Activated CD8-positive, alpha-beta memory T cell treated with anti-CD3 and anti-CD28 coated beads, Interleukin-2, amount 50 U/mL, for 24 hours (primary cell): ENCODE data around the gene HES2.
"Not testable (repeated sequence)": the region's sequence is repeated elsewhere in the genome, so short reads cannot be mapped to it uniquely, and the experiment has no call there.

ENCODE experiments used
- DNase-seq: peaks from one replicate; pipeline ENCODE4 v3.0.0-alpha.2; 2020; ENCODE audit errors: extremely low read depth

Gene HES2

DNA sequence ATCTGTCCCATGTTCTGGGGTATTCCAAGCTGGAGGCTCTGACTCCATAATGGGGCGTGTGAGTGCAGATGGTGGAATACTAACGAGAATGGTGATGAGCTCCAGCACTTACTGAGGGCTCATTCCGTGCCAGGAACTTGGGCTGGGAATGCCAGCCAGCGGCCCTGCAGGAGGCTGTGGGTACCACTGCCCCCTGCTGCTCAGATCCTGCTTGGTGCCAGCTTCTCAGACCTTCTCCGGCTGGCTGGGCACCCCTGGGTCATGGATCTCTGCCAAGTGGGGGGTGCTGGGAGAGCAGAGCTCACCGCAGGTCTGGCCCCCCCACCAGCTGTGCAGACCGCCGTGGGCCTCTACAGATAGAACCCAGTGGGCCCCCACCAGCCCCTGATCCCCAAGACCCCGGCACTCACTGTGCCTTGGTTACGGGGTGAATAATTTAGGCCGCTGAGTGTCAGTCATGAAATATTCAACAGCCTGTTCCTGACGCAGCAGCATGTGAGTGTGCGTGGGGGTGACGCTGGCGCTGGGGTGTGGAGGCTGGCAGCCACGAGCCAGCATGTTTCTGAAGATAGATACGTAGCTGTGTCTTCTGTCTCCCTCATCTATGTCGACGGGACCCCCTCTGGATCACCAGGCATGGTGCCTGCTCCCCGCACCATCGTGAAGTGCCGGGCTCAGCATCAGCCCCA is 17.4 kb upstream of the HES2 start:
- DNase-seq, result not testable (repeated sequence)

DNA sequence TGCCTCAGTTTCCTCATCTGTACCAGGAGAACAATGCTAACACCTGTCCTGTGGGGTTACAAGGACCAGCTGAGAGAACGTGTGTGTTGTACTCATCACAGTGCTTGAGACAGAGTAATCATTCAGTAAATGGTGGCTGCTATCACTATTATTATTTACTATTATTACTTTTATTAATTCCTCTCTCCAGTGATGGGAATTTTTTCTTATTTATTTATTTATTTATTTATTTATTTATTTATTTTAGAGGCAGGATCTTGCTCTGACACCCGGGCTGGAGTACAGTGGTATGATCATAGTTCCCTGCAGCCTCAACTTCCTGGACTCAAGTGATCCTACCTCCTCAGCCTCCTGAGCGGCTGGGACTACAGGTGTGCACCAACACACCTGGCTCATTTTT is 16.6 kb upstream of the HES2 start:
- not testable (repeated sequence) for DNase-seq

DNA sequence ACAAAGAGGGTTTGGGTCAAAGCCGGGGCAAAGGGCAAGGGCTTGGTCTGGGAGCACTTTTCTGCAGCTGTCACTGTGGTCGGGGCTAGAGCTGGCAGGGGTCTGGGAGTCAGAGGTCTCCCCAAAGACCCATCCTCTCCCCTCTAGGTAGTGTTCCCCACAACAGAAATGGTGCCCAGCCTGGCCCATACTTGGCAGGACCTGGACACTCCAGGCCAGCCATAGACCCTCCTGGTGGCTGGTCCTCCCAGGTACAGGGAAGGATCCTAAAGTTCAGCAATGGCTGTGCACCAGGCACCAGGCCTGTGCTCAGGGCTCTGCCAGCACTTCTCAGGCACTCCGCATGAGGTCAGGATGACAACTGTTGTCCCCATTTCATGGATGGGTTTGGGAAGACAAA is 15.8 kb upstream of the HES2 start:
- no peak for DNase-seq

DNA sequence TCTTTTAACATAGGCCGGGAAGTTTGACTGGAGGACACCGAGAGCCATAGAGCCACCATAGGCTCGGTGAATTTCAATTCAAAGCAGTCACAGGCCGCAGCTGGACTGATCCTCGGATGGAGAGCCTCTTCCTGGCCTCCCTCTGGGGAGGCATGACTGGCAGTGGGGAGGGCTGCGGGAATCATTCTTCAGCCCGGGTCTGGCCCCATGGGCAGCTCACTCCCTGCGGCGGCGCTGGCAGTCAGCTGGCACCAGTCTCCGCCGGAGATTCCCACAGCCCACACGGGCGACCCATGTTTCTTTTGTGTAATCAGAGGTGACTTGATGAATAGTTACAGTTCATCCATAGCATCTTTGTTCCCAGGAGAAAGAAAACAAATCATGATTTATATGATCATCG is 15.4 kb upstream of the HES2 start:
- DNase-seq, result no peak

DNA sequence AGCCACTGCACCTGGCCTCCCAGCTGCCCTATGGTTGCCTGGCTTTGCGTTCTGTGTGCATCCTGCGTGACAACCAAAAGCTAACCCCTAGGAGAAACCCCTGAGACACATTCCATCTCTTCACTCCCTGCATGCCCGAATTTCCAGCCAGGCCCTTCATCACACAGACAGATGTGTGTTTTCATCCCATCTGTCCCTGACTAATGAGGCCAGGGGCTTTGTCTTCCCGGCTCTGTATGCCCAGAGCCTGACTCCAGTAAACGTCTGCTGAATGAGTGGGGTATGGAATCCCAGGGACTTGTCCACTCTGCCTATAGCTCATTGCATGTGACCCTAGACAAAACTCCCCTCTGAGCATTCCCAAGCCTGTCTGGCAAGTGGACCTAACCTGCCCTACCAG is 14.5 kb upstream of the HES2 start:
- DNase-seq, result no peak

DNA sequence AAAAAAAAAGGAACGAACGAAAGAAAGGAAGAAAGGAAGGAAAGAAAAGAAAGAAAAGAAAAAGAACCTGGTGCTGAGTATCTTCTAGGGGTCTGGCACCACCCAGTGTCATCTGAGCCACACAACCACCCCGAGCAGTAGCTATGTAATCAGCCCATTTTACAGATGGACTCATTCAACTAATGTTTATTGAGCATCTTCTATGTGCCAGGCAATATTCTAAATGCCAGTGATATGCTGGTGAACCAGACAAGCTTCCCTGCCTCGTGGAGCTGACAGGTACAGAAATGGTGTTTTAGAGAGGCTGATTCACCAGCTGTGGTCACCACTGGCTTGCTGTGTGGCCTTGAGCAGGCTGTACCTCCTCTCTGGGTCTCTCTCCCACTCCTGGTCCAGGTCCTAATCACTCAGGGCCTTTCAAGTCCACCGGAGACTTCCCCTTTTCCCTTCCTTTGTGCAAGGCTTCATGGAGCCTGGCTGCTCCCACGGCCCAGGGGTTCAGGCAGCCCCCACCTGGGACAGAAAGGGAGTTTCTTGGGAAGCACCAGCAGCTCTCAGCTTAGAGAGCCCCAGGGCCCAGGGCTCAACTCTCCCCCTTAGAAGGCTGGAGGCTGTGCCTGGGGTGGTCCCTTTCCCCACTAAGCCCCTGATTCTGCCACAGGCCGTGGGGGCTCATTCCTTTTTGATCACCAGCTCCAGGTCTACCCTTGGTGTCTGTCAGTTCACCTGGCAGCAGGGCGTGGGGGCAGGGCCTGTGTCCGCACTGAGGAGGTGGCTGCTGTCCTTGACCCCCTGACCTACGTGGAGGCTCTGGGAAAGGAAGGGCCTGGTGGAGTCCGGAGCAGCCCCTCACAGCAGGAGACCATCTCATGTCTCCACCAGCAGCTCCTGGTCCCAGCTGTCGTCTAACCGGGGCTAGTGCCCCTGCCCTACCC is 12.2 kb upstream of the HES2 start:
- DNase-seq, result not testable (repeated sequence)

DNA sequence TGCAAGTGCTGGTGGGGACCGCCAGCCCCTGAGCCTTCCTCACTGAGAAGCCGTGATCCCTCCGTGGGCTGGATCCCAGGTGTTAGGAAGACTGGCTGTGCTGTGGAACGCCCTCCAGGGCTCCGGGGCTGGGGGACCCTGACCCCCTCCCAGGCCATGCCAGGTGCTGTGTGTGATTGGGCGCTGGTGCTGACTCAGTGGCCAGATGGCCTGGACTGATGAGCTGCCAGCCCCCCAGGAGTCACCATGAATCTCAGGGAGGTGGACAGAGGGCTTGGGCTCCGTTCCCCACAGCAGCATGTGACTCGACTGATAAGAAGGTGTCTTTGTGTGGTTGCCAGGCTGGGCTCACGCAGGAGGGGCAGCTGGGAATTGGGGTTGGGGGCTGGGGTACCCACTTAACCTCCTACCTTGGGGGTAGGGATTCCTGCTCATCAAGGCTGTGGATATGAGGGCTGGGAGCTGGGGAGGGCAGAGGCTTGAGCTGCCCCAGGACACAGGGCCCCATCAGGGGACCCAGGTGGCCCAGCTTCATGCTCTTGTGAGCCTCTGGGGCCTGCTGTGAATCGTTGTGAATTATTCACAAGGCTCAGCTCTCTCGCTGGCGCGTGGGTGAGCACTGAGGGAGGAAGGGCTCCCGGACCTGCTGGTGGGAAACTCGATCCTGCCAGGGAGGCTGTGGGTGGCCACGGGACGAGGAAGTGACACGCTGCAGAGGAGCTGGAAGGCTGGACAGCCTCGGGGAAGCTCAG is 10.1 kb upstream of the HES2 start:
- DNase-seq, result not testable (repeated sequence)

DNA sequence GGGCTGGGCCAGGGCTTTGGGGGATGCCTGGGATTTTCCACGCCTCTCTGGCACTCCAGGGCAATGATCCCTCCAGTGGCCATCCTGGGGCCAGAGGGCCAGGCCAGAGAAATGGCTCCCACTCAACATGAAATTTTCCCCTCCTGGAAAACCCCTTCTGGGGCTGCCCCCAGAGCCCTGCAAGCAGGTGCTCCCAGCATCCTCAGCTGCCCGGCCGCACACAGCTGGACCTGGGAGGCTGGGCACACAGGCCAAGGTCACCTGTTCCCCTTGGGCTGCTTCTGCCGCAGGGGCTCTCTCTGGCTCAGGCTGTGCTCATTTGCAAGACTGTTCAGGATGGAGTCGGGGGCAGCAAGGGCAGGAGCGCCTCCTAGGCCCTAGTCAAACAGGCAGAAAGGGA is 8.7 kb upstream of the HES2 start:
- DNase-seq, result not testable (repeated sequence)

DNA sequence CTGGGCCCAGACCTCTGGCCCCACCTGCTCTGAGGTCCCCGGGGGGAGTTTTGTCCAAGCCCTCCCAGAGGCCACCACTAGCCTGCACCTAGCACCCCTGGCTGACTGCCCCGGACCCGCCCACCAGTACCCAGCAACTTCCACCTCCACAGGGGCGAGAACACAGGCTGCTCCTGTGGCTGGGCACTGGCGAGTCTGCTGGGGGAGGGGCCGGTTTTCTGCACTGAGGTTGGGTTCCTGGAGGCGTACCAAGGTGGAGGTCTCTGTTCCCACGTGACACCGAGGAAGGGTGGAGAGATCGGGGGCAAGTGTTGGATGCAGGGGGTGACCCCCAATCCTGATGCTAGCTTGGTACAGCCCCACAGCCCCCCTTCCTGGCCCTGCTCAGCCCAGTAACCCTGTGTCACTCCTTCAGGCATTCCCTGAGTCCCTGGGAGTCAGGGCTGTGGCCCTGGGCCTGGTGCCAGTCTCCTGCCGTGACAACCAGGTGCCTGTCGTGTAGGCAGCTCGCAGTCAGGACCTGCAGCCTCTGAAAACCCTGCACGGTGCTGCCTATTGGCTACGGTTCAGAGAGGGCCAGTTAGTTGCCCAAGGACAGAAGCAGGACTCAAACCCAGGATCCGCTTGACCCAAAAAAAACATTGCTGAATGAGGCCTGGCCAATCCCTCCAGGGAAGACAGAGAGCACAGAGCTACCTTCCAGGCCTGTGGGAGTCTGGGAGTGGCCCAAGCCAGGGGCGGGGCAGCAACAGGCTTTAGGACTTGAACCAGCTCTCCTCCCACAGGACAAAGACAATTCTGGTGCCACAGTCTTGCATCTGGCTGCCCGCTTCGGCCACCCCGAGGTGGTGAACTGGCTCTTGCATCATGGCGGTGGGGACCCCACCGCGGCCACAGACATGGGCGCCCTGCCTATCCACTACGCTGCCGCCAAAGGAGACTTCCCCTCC is 8.0 kb upstream of the HES2 start:
- no peak for DNase-seq

DNA sequence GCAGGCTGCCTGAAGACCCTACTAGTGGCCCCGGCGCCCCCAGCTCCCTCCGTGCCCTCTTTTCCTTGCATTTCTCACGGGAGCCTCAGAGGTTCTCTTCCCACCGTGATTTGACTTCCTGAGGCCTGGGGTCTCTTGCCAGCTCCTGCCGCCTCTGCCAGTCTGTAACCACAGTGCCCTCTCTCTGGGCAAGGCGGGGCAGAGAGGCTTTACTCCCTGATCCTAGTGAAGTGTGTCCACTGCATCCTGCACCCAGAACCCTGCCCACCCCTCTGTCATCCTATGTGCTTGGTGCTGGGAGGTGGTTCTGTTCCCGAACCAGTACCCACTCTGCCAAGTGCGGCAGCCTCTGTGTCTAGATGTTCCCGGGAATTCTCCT is 7.2 kb upstream of the HES2 start:
- DNase-seq, result no peak

DNA sequence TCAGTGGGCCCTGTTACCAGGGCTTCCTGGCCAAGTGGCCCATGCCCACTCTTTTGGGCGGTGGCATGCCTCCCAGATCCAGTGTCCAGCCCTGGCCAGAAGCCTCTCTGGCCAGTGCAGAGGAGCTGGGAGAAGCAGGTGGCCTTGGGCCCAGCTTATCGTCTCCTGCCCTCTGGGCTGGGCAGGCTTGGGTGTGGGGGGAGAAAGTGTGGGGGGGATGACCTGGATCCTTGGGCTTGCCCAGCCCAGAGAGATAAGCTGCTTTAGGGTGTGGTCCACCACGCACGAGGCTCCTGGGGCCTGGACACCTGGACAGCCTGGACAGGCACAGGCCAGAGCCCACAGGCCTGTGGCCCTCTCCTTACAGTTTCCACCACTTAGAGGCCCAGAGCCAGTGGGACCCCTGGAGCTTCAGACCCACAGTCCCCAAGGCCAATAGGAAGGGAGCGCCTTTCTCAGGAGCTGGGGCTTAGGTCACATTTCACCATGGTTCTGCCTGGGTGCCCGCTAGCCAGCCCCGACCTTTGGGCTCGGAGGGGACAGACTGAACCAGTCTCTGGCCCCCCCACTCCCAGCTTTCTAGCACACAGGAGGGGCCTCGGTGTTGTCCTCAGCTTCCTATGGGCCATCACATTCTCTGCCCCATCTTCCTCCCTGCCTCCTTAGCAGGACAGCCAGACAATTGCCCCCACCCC is 6.7 kb upstream of the HES2 start:
- DNase-seq, result no peak

DNA sequence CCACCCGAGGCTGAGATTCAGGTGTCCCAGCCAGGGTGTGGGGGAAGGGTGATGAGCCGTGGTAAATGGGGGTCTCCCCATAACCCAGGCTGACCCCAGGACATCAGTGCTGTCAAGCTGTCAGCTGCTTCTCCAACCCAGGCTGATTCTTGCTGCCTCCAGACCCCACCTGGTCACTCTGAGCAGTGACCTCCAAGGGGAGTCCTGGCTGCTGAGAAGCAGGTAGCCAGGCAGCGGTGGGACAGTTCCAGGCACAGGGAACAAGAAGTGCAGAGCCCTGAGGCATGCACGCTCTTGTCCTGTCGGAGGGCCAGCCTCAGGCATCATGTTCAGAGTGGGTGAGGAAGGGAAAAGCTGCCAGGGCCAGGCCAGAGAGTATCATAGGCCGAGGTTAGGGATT is 5.9 kb upstream of the HES2 start:
- DNase-seq, result no peak

DNA sequence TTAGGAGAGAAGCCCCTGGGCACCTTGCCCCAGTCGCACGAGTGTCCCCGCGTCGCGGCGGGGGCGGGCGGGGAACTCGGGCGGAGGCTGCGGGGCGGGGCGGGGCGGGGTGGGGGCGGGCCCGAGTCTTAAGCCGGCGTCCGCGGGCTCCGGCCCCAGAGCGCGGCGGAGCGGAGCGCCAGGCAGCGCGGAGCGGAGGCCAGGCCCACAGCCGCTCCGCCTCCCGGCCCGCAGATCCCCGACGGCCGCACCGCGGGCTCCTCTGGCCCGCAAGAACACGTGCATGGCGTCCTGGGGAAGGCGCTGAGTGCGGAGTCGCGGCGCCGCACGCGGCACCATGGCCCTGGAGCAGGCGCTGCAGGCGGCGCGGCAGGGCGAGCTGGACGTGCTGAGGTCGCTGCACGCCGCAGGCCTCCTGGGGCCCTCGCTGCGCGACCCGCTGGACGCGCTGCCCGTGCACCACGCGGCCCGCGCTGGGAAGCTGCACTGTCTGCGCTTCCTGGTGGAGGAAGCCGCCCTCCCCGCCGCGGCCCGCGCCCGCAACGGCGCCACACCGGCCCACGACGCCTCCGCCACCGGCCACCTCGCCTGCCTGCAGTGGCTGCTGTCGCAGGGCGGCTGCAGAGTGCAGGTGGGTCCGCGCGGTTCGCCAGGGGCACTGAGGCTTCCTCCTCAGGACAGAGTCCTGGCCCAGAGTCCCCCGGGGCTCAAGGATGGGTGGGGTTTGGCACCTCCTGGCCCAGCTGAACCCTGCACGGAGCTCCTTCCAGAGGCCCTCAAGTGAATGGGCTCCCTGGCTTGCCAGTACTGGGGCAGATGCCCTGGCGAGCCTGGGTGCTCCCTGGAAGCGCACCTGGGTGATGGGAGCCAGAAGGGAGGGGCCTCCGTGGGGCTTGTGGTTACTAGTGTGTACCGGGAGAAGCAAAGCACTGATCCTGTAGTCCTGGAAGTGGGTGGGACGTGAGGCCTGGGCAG is 5.2 kb upstream of the HES2 start, which contains the start of gene ESPN:
ESPN (plus strand) TSS at position 158 of the 975 bp plus-strand sequence; CDS start at position 338, 180 bp downstream.
- no peak for DNase-seq

DNA sequence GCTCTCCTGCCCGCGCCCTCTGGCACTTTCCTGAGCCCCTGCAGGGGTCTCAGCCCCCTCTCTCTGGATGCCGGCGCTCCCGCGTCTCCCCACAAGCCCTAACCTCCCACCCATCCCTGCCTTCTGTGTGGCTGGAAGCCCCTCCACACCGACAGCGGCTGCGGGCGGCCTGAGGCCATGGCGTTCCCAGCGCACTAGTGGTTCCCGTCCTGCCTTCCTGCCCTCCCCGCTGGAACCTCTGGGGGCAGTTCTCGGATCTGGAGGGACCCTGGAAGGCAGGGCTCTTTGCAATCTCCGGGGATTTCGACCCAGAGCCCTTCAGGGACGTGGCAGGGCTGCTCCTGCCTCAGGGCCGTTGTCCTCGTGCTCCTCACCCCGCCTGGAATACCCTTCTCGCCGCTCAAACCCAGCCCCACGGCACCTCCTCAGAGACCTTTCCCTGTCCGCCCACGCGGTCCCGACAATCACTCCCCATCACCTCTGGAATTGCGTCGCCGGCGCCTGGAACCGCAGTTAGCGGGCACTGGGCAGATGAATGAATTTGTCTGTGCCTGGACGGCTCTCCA is 4.4 kb upstream of the HES2 start:
- no peak for DNase-seq

DNA sequence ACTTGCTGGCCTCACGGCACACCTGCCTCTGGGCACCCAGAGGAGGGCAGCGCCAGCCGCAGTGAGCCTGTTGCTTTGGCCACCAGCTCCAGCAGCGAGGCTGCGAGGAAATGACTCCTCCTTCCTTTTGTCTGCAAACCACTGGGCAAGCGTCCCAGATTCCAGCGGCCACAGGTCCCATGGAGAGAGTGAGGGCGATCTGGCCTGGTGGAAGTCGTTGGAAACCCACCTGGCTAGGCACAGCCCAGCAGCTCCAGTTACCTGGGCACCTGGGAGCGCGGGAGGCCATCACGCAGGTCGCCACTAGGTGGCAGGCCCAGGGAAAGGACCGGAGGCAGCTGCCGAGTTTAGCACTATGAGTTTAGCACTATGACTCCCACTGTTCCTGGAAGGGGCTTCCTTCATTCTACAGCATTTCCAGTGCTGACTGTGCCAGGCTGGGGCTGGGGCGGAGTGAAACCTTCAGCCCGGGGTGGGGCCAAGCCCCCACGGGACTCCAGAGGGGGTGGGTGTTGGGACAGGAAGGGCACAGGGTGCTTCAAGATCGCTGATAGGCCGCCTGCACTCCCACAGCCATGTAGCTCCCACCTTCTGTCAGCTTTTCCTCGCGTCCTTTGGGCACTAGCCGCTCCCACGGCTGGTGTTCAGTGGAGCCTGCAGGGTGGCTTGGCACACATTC is 3.7 kb upstream of the HES2 start:
- DNase-seq, result no peak

DNA sequence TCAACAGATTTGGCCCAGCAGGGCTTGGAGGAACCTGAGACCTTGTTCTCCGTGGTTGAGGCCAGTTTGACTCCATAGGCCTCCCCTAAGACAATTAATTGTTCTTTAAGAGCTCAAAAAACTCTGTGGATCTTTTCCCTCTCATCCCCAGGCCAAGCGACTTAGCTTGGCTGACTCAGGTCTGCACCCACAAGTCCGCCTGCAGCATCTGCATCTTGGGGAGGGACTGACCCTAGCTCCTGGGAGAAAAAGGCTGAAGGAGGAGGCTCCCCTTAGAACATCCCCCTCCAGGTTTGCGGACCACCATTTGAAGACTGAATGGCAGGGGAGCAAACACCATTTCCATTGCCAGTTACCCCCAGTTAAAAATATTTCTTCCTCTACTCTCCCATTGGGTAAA is 1.5 kb upstream of the HES2 start:
- DNase-seq, result no peak

DNA sequence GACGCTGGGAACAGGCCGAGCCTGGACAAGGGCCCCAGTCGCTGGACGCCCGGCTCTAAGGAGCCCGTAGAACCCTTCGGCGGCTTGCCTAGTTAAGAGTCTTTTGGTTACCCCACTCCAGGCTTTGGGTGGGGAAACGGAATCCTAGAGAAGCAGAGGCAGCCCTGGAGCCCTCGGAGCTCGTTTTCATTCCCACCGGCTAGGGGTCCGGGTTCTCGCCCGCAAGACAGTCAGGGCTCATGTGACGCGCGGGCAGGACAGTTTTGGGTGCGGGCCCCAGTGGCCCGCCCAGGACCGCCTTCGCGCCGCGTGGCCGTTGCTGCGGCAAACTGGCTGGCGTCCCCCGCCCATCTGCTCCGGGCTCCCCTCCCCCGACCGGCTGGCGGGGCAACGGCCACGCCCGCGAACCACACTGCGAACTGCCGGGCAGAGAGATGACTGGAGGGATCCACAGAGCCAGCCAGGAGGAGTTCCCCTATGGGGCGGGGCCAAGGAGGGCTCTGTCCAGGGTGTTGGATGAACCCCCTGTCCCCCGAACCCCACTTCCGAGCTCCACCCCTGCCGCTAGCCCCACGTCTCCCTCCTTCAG is 829 bp upstream of the HES2 start:
- DNase-seq, result no peak

DNA sequence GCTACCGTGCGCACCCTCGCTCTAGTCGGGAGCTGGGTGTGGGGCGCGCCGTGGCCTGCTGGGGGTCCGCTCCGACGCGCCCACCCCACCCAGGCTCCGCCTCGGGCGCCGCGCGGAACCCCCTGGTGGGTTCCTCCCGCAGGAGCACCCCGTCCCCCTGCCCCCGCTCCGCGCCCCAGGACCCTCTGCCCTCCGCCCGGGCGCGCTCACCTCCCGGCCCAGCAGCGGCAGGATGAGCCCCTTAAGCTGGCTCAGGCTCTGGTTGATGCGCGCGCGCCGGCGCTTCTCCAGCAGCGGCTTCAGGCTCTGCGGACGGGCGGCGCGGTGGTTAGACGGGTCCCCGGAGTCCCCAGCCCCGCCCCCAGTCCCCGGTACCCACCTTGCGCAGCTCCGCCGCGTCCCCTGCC is 319 bp downstream of the HES2 start:
- no peak for DNase-seq
